Fibroblast of the aortic adventitia (primary cell): ENCODE measurements around the gene TMUB2. TPM values are rescaled to one million over a fixed set of nuclear protein-coding genes. Genes with fewer than 3 reads are reported as not detected.
"Not testable (repeated sequence)": the region's sequence is repeated elsewhere in the genome, so short reads cannot be mapped to it uniquely, and the experiment has no call there.

Source experiments
- DNase-seq: peaks from one replicate; pipeline ENCODE4 v3.0.0-alpha.2; 2010; ENCODE audit warnings: low read depth
- H3K4me3 ChIP-seq: 2 replicates; pipeline ENCODE4 v1.5.1; 2011; ENCODE audit warnings: low read depth, mild to moderate bottlenecking, control low read depth, low read length, moderate library complexity
- total RNA-seq: library from RNA; depleted of rRNA; stranded (reverse); fragments of >200 nt; gene quantifications from 2 replicates; pipeline ENCODE4 v1.2.3, GENCODE V29; 2012; ENCODE audit warnings: low replicate concordance
- TF ChIP-seq, protein P1 (sequence below): IDR thresholded peaks from 2 replicates; pipeline ENCODE4 v1.5.1; 2011; ENCODE audit warnings: mild to moderate bottlenecking, low read length, control low read depth, inconsistent platforms; ENCODE audit not compliant: insufficient read depth

Gene TMUB2
- total RNA-seq, 1 donor, result 23.0 TPM

GRCh38 chr17:44147812-44148211, 39.0 kb upstream of the TMUB2 start:
- DNase-seq, result no peak
- no peak overlapping the region for H3K4me3 ChIP-seq
- TF ChIP-seq, protein P1, sequence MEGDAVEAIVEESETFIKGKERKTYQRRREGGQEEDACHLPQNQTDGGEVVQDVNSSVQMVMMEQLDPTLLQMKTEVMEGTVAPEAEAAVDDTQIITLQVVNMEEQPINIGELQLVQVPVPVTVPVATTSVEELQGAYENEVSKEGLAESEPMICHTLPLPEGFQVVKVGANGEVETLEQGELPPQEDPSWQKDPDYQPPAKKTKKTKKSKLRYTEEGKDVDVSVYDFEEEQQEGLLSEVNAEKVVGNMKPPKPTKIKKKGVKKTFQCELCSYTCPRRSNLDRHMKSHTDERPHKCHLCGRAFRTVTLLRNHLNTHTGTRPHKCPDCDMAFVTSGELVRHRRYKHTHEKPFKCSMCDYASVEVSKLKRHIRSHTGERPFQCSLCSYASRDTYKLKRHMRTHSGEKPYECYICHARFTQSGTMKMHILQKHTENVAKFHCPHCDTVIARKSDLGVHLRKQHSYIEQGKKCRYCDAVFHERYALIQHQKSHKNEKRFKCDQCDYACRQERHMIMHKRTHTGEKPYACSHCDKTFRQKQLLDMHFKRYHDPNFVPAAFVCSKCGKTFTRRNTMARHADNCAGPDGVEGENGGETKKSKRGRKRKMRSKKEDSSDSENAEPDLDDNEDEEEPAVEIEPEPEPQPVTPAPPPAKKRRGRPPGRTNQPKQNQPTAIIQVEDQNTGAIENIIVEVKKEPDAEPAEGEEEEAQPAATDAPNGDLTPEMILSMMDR, result no peak

- DNase-seq, H3K4me3 ChIP-seq: not testable (repeated sequence)
These were observed 37.7 kb upstream of the TMUB2 start for GRCh38 chr17:44149066-44149465.

GRCh38 chr17:44149750-44150329, 36.9 kb upstream of the TMUB2 start:
- H3K4me3 ChIP-seq, result no peak overlapping the region
- TF ChIP-seq, protein P1, result no peak
- no peak for DNase-seq

DNA sequence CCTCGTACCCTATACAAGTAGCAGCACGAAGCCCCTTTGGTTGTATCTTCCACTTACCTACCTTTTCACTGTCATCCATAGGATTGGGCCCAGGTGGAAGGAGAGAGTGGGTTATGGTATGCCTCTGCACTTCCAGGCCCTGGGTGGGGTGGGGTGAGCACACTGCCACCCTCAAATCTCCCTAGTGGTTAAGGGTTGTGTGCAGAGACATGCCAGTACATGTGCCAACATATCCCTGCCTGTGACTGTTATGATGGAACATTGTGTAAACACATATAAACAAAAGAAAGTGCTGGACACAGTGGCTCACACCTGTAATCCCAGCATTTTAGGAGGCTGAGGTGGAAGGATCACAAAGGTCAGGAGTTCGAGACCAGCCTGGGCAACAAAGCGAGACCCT, 33.9 kb upstream of the TMUB2 start:
- H3K4me3 ChIP-seq, result no peak overlapping the region
- TF ChIP-seq, protein P1, result no peak
- DNase-seq, result no peak

DNA sequence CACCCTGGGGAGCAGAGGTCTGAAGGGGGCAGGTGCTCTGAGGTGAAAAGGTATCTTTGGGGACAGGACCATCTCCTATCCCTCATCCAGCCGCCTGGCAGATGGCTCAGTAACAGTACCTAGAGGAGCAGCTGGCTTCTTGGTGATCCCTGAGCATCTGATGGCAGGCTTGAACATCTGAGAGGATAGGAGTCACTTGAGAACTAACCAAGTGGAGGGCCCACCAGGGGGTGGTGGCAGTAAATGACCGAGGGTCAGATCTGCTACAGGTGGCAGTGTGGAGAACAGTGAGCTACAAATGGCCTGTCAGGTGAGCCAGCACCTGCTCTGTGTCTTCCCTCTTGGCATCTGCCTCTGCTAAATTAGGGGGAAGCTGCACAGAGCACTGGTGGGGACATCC, 31.3 kb upstream of the TMUB2 start:
- no peak overlapping the region for H3K4me3 ChIP-seq
- TF ChIP-seq, protein P1, result no peak
- DNase-seq, result no peak

DNA sequence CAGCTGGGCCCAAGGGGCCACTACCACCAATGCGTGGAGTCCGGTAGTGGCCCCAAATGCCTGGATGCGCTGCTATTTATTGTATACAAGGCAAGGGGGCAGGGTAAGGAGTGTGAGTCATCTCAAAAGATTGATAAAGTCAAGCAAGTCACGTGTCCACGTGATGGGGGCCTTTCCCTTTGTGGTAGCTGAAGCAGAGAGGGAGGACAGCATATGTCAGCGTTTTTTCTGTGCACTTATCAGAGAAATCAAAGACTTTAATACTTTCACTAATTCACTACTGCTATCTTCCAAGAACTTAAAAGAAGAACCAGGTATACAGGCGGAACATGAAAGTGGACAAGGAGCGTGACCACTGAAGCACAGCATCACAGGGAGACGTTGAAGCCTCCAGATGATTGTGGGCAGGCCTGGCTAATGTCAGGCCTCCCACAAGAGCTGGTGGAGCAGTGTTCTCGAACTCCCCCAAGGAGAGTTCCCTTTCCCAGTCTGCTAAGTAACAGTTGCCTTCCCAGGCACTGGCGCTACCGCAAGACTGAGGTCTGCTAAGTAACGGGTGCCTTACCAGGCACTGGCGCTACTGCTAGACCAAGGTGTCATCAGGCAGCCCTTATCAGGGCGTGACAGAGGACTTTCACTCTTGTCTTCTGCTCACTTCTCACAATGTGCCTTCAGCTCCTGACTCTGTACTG, 27.1 kb upstream of the TMUB2 start:
- TF ChIP-seq, protein P1, result no peak
- H3K4me3 ChIP-seq, result no peak overlapping the region
- DNase-seq, result no peak

DNA sequence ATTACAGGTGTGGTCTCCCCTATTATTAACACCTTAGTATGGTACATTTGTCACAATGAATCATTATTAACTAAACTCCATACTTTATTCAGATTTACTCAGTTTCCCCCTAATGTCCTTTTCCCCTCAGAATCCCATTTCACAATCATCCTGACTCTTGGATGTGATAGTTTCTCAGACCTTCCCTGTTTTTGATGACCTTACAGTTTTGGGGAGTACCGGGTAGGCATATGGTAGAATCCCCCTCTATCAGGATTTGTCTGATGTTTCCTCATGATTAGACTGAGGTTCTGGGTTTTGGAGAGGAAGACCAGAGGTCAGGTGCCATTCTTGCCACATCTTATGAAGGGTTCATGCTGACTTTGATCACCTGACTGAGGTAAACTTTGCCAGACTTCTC, 22.3 kb upstream of the TMUB2 start:
- TF ChIP-seq, protein P1, result no peak
- DNase-seq, result no peak
- no peak overlapping the region for H3K4me3 ChIP-seq
